Measurements from ENCODE around the gene WNT16. TPM values are rescaled to one million over a fixed set of nuclear protein-coding genes. Genes with fewer than 3 reads are reported as not detected.

WNT16 gene
- polyA plus RNA-seq, 3 donors, result not detected

DNA sequence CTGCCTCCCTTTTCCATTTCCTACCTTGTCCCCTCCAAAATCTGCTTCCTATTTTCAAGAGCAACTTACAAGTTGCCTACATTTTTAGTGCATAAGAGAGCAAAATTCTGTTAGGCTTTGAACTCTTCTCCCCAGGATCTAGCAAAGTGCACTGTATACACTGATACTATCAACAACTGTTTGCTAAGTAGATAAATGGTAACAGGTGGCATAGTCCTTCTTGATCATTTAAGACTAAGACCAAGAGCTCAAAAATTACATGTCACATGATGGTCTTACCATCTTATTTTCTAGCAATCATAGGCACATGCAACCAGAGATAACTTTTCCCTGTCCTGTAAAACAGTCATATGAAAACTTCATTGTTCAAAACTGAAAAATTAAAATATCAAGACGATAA, 51.1 kb downstream of the WNT16 start:
- no peak overlapping the region for H3K27ac ChIP-seq (ENCODE audit: low read depth, low read length)
- 85 to 98% (median 91%) methylated on average over 1 of the region's 1 CpG for WGBS, 3 donors

DNA sequence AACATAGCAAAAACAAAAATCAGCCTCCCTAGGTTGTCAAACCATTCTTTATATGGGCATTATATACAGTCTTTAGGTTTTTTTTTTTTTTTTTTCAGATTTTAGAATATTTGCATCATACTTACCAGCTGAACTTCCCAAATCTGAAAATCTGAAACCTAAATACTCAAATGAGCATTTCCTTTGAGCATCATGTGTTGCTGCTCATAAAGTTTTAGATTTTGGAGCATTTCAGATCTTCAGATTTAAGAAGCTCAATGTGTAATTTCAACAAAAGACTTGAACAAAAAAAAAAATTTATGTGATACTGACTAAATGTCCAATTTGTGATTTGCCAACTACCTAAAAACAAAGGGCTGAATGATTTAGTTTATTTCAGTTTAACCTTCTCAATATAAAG, 53.7 kb downstream of the WNT16 start:
- H3K27ac ChIP-seq (ENCODE audit: low read depth, low read length), result no peak overlapping the region

DNA sequence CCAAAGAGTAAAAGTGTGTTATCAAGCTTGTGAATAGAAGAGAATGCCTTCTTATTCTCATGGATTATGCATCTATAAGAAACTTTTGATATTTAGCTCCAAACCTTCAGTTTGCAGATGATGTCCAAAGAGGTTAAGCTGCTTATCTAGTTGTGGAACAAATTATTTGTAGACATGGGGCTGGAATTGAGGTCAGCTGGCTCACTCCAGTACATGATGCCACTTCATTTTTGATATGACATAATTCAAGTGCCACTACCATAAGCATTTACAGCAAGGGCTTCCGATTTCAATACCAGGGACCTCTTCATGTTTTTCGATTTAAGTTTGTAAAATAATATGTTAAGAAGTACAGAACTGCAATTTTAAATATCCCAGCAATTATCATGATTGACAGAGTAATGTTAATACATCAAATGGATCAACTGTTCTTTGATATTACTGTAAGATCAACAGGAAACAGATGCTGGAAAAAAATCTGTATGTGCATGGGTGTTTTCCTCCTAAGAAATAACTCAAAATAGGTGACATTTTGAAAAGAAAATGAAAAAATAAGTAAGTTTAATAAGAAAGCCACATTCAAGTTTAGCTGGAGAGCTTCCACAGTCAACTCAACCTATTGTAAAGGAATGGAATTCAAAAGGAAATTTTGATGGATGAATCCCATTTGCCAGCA, 54.6 kb downstream of the WNT16 start:
- WGBS, 3 donors, result 71 to 87% (median 74%) methylated on average over 2 of the region's 2 CpGs

DNA sequence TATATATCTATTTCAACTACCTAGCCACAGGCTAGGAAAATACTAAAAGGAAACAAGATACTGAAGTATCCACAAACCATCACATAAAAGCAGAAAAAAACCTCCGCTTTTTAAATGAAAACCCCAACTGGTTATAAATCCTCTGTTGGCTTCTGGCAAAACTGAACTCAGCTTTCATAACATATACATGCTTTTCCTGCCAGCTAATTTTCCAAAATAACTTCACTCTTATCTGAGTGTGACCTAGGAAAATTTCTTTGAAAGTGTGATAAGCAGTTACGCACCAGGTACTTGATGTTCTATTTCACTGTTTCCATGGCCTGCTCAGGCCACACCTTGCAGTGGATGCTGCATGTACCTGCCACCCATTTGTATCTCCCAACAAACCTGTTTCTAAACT, 55.5 kb downstream of the WNT16 start:
- 54 to 80% (median 75%) methylated on average over 2 of the region's 2 CpGs for WGBS, 3 donors
- H3K27ac ChIP-seq (ENCODE audit: low read depth, low read length), result no peak overlapping the region

More for the DNA sequence above, 54.6 kb downstream of the WNT16 start:
- no peak overlapping the region for H3K27ac ChIP-seq (ENCODE audit: low read depth, low read length)

DNA sequence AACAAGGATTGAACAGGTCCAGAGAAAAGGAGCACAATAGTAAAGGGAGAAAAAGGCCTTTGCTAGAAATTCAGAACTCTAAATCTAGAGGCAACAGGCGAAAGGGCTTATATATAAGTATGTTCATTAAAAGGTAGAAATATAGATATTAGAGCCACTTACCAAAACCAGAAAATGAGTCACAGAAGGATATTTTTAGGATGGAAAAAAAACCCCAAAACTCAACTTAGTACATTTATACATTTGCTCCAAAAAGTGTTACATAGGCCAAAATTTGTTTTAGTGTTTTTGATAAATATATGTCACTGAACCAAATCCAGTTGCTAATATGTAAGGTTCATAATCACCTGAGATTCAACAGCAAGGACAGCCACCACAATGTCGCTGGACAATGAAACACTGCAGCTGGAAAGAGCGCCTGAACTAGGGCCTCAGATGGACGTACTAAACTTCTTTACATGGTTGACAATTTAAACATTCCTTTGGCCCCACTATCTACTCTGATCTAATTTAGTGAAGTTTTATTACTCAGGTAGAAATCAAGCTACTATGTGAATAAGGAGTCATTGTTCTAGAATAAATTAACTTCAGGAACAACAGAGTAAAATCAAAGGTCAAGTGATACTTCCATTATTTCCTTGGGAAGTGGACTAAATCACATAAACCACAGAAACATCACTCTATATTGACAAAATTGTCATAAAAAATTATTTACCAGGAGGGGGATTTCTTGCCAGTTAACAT, 56.4 kb downstream of the WNT16 start:
- H3K27ac ChIP-seq (ENCODE audit: low read depth, low read length), result no peak overlapping the region
- 80 to 93% (median 92%) methylated on average over 4 of the region's 4 CpGs for WGBS, 3 donors

DNA sequence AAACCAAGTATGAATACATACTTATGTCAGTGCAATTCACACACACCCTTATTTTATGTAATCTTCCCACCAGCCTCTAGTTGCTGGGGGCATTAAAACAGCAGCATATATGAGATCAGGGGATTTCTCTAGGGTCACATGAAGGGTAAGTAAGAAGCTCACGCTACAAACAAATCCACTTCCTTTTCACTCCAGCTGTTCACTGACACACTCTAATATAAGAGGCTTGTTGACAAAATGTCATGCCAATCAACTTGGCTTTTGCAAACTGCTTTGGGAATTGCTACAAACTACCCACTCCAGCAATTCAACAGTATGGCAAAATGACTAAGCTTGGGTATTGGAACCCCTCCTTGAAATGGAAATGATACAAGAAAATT, 57.0 kb downstream of the WNT16 start:
- no peak overlapping the region for H3K27ac ChIP-seq (ENCODE audit: low read depth, low read length)
- 18 to 26% (median 26%) methylated on average over 1 of the region's 1 CpG for WGBS, 3 donors

DNA sequence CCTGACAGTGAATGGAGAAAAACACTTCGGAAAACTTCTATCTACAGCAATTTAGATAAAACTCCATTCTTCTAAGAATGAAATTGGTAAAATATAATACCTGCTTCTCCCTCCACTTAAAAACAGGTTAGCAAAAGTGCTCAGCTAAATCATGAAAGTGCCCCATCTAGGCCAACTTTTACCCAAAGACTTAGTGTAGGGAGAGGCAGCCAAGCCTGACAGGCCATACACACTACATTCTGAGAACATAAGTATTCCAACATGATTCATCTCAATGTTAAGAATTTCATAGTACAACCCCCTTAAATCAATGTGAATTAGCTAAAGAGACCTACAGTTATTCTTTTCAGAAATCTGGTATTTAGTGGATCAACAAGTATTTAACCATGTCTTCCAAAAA, 60.1 kb downstream of the WNT16 start:
- WGBS, 3 donors, result 82 to 98% (median 89%) methylated on average over 1 of the region's 1 CpG
- no peak overlapping the region for H3K27ac ChIP-seq (ENCODE audit: low read depth, low read length)

DNA sequence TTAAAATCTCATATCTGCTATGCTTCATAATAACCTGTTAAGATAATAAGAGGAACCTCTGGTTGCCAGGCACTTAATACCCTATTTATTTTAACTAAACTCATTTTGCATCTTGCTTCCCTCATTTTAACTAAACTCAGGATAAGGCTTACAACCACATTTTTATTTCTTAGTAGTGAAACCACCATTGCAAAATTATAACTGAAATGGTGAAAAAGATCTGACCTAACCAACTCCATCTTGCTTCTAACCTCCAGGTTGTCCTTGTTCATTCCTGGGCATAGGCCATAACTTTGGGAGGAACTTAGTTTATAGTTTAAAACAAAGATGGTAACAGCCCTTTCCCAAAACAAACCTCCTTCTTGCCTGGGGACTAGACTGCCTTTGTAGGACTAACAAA, 61.3 kb downstream of the WNT16 start:
- no peak overlapping the region for H3K27ac ChIP-seq (ENCODE audit: low read depth, low read length)

DNA sequence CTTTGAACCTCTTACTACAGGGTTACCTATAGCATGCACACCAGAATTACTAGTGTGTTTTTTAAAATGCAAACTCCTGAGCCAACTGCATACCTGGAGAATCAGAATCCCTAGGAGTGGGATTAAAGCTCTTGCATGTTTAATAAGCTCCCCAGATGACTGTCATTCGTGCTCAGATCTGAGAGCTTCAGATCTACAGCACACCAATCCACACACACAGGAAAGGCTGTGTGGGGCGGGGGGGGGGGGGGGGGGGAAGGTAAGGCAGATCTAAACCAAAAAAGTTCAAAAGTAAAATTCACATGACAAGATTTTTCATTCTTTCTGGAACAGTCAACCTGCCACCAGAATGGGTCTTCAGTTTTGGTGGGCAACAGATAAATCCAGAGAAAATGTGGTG, 61.8 kb downstream of the WNT16 start:
- no peak overlapping the region for H3K27ac ChIP-seq (ENCODE audit: low read depth, low read length)
- 43 to 78% (median 48%) methylated on average over 2 of the region's 2 CpGs for WGBS, 3 donors

Other genes with a start within 250 kb of the WNT16 start
- gene FAM3C, start 67.3 kb downstream of the WNT16 start, polyA plus RNA-seq, result 10 to 100 TPM; 26.6 to 46.7 (median 28.8) TPM

All from adipose tissue (tissue), 3 donors.